Measurements from ENCODE around the gene CCR5AS.
"Not testable (repeated sequence)": the region's sequence is repeated elsewhere in the genome, so short reads cannot be mapped to it uniquely, and the experiment has no call there.

Gene CCR5AS

DNA sequence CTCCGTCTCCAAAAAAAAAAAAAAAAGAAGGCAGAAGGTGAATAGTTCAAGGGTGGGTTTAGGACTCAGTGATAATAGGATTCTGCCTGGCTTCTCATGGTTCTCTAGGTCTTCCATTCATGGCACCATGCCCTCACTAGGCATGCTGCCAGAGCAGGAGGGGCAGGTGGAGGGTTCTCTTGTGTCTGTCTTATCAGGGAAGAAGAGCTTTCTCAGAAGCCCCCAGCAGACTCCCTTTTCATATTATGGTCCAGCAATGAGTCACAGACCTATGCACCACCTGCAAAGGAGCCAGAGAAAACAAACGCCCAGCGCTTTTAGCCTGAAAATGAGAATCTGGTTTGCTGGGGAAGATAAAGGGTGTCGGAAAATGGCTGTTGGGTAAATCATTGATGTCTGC, 50.0 kb downstream of the CCR5AS start:
- no peak for DNase-seq (ENCODE audit: low read depth in 2 of 3, low spot score in 1 of 3)

GRCh38 chr3:46356276-46356675, 50.6 kb downstream of the CCR5AS start:
- DNase-seq (ENCODE audit: low read depth in 2 of 3, low spot score in 1 of 3), result no peak

GRCh38 chr3:46354984-46355383, 51.9 kb downstream of the CCR5AS start:
- no peak for DNase-seq (ENCODE audit: low read depth in 2 of 3, low spot score in 1 of 3)

DNA sequence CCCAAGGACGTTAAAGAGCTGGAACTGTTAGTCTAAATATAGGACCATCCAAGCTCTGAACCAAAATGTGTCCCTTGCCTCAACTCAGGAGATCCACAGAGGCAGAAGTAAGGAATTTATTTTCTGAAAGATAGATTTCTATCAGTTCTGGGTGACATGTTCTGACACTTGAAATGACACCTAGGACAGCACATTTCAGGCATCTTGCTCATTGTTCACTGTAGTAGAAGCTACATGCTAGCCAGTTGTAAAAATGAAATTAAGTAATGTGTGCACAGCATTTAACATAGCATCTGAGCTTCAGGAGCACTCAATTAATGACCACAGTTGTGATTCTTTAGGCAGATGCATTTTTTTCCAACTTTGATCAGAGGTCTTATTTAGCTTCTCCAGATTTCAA, 52.4 kb downstream of the CCR5AS start:
- DNase-seq (ENCODE audit: low read depth in 2 of 3, low spot score in 1 of 3), result no peak

DNA sequence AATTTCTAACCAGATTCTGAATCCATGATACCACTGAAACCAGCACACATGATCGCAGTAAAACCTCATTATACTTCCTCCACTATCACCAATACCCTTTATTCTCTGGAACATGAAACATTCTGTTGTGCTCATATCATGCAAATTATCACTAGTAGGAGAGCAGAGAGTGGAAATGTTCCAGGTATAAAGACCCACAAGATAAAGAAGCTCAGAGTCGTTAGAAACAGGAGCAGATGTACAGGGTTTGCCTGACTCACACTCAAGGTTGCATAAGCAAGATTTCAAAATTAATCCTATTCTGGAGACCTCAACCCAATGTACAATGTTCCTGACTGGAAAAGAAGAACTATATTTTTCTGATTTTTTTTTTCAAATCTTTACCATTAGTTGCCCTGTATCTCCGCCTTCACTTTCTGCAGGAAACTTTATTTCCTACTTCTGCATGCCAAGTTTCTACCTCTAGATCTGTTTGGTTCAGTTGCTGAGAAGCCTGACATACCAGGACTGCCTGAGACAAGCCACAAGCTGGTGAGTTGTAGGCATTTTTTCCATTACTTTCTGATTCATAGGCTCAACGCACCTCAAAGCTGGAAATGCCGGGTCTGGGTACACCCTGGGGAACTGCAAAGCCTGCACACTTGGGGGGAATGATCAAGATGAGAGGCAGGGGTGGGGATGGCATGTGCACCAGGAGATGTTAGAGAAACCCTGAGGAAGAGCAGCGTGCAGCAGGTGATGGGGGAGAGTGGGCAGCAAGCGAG, 53.0 kb downstream of the CCR5AS start, which contains the start of gene CCR2:
Gene CCR2 (plus strand): TSS at position 465 of the 764 bp plus-strand sequence. CDS start 3,417 bp downstream, outside the sequence.
- DNase-seq (ENCODE audit: low read depth in 2 of 3, low spot score in 1 of 3), result no peak

DNA sequence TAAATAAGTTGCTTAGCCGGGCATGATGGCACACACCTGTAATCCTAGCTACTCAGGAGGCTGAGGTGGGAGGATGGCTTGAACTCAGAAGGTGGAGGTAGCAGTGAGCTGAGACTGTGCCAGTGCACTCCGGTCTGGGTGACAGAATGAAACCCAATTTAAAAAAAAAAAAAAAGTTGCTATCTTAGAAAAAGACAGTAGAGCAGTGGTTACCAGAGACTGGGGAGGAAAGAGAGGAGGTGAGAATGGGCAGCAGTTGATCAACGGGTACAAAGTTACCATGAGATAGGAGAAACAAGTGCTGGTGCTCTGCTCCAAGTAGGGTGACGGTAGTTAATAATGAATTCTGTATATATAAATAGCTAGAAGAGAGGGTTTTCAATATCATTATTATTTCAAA, 53.8 kb downstream of the CCR5AS start:
- no peak for DNase-seq (ENCODE audit: low read depth in 2 of 3, low spot score in 1 of 3)

DNA sequence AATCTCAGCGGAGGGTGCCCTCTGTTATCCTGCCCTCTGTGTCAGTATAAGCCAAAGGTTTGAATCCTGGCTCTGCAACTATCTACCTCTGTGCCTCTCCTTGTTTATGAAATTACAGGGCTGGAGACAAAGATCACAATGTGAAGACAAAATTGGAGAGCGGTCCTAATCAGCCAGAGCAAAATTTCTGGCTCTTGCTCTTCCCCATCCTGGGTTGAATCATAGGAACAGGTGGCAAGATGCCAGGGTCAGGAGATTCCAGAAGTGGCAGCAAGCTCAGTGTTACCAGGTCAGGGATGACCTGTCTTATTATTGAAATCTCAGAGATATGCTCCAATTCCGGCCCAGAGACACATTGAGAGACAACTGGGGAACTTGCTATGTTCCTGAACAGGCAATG, 55.2 kb downstream of the CCR5AS start:
- DNase-seq (ENCODE audit: low read depth in 2 of 3, low spot score in 1 of 3), result no peak

DNA sequence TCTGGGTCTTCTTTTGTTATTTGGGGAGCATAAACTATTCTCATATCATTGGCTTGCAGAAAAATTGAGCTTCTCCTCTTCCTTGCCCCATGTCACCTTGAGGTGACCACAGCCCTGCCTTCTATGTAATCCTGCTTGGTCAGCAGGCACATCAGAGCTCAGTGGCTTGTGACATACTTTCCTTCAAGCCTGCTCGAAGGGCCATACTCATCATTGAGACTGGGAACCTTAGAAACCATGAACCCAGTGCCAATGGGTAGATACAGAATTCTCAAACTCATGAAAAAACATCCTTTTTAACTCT, 56.7 kb downstream of the CCR5AS start:
- DNase-seq (ENCODE audit: low read depth in 2 of 3, low spot score in 1 of 3), result no peak

GRCh38 chr3:46349484-46350261, 57.2 kb downstream of the CCR5AS start:
- no peak for DNase-seq (ENCODE audit: low read depth in 2 of 3, low spot score in 1 of 3)

DNA sequence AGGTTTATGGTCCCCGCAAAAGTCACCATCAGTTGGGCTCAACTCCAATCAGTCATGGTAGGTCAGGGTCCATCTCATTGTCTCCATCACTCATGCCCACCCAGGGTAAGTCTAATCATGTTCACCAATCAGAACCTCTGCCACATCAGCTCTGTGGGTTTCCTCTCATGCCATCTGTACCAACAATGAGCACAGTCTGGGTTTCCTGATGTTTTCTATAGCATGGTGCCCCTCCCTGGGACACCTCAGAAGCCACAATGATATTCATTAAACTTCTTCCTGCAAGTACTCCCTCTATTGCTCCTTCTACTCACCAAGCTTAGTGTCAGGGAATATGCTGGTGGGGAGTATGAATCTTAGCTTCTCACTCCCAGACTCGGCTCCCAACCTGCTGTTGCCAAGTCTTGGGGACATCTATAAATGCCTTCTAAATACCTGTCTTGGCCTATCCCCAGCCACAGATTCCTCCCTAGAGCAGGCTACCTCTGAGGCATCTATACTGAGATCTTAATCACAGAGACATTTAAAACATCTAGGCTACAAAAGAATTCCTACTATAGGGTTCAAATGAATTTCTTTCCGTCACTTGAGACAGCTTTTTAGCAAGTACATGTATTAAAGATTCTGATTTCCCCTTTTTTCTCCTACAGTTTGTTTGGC, 57.9 kb downstream of the CCR5AS start:
- no peak for DNase-seq (ENCODE audit: low read depth in 2 of 3, low spot score in 1 of 3)

DNA sequence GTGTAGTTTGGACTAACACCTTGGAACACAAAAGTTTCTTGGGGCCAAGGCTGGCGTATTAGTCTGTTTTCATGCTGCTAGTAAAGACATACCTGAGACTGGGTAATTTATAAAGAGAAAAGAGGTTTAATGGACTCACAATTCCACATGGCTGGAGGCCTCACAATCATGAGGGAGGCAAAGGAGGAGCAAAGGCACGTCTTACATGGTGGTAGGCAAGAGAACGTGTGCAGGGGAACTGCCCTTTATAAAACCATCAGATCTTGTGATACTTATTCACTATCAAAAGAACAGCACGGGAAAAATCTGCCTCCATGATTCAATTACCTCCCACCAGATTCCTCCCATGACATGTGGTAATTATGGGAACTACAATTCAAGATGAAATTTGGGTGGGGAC, 62.4 kb downstream of the CCR5AS start:
- no peak for DNase-seq (ENCODE audit: low read depth in 2 of 3, low spot score in 1 of 3)

DNA sequence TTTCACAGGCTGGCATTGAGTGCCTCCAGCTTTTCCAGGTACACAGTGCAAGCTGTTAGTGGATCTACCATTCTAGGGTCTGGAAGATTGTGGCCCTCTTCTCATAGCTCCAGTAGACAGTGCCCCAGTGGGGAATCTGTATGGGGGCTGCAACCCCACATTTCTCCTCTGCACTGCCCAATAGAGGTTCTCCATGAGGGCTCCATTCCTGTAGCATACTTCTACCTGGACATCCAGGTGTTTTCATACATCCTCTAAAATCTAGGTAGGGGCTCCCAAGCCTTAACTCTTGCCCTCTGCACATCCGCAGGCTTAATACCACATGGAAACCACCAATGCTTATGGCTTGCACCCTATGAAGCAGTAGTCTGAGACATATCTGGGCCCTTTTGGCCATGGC, 68.0 kb downstream of the CCR5AS start:
- DNase-seq (ENCODE audit: low read depth in 2 of 3, low spot score in 1 of 3), result no peak

DNA sequence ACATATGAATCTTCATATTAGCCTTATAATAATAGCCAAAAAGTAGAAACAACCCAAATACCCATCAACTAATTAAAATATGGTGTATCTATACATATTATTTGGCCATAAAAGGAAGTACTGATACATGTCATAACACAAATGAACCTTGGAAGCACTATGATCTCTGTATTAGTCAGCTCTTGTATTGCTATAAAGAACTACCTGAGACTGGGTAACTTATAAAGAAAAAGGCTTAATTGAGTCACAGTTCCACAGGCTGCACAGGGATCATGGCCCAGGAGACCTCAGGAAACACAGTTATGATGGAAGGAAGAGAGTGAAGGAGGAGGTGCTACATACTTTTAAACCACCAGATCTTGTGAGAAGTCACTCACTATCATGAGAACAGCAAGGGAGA, 69.0 kb downstream of the CCR5AS start:
- DNase-seq (ENCODE audit: low read depth in 2 of 3, low spot score in 1 of 3), result no peak

GRCh38 chr3:46335541-46335940, 71.3 kb downstream of the CCR5AS start:
- DNase-seq (ENCODE audit: low read depth in 2 of 3, low spot score in 1 of 3), result no peak

DNA sequence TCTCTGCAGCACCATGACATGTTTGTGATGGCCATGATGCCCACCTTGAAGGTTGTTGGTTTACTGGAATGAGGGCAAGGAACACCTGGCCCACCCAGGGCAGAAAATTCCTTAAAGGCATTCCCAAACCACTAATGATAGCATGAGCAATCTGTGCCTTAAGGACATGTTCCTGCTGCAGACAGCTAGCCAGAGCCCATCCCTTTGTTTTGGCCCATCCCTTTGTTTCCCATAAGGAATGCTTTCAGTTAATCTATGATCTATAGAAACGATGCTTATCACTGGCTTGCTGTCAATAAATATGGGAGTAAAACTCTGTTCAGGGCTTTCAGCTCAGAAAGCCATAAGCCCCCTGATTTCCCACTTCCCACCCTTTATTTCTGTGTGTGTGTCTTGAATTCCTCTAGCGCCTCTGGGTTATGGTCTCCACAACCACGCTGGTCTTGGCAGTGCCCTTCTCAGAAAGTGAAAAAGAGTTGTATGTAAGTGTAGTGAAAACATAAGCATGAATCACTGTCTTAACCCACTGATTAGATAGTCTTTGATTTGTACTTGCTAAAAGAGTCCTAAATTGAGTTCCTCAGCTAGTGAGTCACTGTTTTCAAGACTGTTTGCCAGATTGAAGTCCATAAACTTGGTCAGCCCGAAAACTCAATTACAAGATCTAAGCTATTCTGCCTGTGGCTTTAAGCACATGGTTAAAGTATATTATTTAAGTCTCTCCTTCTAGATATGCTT, 72.0 kb downstream of the CCR5AS start:
- DNase-seq (ENCODE audit: low read depth in 2 of 3, low spot score in 1 of 3), result no peak

DNA sequence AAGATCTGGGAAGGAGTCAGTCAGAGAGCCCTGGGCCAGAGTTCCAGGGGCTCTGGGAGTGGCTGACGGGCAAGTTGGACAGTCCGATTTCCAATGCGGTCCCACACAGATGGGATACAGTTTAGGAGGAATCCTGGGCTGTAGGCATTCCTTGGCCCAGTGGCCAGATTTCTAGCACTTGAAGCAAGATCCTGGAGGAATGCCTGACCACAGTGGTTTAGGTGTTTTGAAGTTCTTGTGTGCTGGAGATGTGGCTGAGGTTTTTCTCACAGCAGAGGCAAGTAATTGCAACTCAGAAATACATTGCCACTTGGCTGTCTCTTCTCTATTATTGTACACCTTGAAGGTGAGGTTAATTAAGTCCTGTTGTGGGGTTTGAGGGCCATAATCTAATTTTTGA, 76.2 kb downstream of the CCR5AS start:
- not testable (repeated sequence) for DNase-seq (ENCODE audit: low read depth in 2 of 3, low spot score in 1 of 3)

- no peak for DNase-seq (ENCODE audit: low read depth in 2 of 3, low spot score in 1 of 3)
Observed at GRCh38 chr3:46325645-46326300, 81.1 kb downstream of the CCR5AS start.

DNA sequence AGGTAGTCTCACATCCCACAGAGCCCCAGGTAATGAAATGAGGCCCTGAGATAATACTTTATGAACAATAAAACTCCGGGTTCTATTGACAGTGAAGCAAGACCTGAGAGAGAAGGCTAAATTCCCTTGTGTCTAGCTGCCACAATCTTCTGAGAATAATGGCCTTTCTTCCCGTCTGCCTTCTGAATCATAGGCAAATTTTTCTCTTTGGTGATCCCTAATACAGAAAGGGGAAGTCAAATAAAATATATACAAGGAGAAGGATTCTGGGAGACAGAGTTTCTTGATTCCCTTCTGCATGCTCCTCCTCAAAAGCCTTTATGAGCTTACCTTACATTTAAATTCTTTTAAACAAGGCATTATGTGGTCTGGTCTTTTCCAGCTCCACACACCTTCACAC, 82.8 kb downstream of the CCR5AS start:
- DNase-seq (ENCODE audit: low read depth in 2 of 3, low spot score in 1 of 3), result no peak

DNA sequence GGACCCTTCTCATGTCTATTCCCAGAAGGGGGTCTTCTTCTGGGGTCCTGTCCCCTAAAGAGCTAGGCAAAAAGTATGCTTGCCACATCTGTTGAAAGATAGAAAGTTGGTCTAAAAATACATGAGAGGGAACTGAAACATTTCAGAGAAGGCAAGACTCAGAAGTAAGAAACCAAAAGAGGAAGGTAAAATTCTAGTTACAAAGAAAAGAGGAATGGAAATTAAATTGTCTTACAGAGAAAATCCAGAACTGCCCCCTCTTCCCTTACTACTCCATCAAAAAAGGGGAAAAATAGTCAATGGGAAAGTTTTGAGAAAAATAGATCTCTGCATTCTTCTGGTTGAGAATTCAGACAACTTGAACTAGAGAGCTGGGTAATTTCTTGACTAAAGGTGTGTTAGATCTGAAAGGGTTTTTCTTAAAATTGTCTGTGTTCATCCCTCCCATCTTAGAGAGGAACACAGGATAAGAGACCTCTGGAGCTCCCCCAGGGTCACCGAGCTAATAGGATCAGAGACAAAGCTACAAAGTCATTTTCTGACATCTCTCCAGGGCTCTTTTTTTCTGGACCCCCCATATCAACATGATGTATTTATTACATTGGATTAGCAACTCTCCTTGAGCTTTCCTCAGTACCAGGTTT, 85.3 kb downstream of the CCR5AS start:
- no peak for DNase-seq (ENCODE audit: low read depth in 2 of 3, low spot score in 1 of 3)

DNA sequence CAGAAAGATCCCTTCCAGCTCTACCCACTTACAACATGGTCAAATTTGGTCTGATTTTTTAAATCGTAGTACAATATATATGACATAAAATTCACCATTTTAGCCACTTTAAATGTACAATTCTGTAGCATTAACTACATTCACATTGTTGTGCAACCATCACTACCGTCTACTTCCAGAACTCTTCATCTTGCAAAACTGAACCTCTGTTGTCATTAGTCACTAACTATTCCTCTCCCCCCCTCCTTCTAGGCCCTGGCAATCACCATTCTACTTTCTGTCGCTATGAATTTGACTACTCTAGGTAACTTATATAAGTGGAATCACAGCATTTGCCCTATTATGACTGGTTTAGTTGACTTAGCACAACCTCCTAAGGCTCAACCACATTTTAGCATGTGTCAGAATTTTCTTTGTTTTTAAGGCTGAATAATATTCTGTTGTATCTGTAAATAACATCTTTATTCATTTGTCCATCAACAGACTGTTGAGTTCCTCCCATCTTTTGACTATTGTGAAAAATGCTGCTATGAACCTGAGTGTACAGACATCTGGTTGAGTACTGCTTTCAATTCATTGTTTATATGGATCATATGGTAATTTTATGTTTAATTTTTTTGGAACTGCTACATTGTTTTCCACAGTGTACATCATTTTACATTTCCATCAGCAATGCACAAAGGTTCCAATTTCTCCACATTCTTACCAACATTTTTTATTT, 88.5 kb downstream of the CCR5AS start:
- no peak for DNase-seq (ENCODE audit: low read depth in 2 of 3, low spot score in 1 of 3)

Data from stimulated activated CD4-positive, alpha-beta T cell treated with anti-CD3 and anti-CD28 coated beads, Interleukin-12 subunit alpha, Interleukin-12 subunit beta, amount 100 ng/mL, for 48 hours (primary cell).